ENCODE data around the gene TNFAIP3.

- TF ChIP-seq EZH2 (IDR thresholded peaks at IDR 0.05; ENCODE audit: borderline replicate concordance, low read depth, low read length, severe bottlenecking) (no peak), CTCF (IDR thresholded peaks at IDR 0.05; ENCODE audit: borderline replicate concordance, extremely low read depth, low read length, poor library complexity, severe bottlenecking) (no peak)
These were observed 59.2 kb downstream of the TNFAIP3 start for GRCh38 chr6:137926207-137926731.
